HepG2 (cell line): ENCODE measurements around the gene LSM12. TPM values are rescaled to one million over a fixed set of nuclear protein-coding genes. Genes with fewer than 3 reads are reported as not detected.

Source experiments
- ARID4A ChIP-seq: sonication (generic); formaldehyde crosslinking; IDR thresholded peaks from 2 replicates; pipeline ENCODE4 v1.5.0; 2020; ENCODE audit warnings: mild to moderate bottlenecking, missing genetic modification reagents, borderline replicate concordance
- ATAD3A ChIP-seq: sonication (generic); formaldehyde crosslinking; IDR thresholded peaks from 2 replicates; pipeline ENCODE4 v1.4.0; 2020; ENCODE audit warnings: missing genetic modification reagents
- CBFB ChIP-seq: sonication (generic); formaldehyde crosslinking; IDR thresholded peaks from 2 replicates; pipeline ENCODE4 v1.4.0; 2020; ENCODE audit warnings: missing genetic modification reagents
- FOXA1 ChIP-seq, 2 experiments: fragments of 450-650 bp in 1 of 2; sonication (generic) in 1 of 2; formaldehyde crosslinking in 1 of 2; IDR thresholded peaks; 2 replicates each; pipeline versions ENCODE4 v1.4.0 to v1.6.1; 2016 to 2020; ENCODE audit warnings: missing genetic modification reagents in 1 of 2
- GATAD1 ChIP-seq: IDR thresholded peaks from 2 replicates; pipeline ENCODE4 v1.6.1; 2016; ENCODE audit warnings: missing genetic modification reagents, missing compliant biosample characterization
- HDAC2 ChIP-seq: sonication (generic); formaldehyde crosslinking; IDR thresholded peaks from 2 replicates; pipeline ENCODE4 v1.4.0; 2020; ENCODE audit warnings: missing genetic modification reagents
- HNRNPLL ChIP-seq: fragments of 200-400 bp; formaldehyde crosslinking; IDR thresholded peaks from 2 replicates; pipeline ENCODE4 v1.6.1; 2017; ENCODE audit warnings: mild to moderate bottlenecking, low read depth, low read length; ENCODE audit not compliant: poor library complexity, severe bottlenecking
- KDM6A ChIP-seq: IDR thresholded peaks from 2 replicates; pipeline ENCODE4 v1.6.1; 2016; ENCODE audit warnings: low read depth
- MTA1 ChIP-seq: sonication (generic); formaldehyde crosslinking; IDR thresholded peaks from 2 replicates; pipeline ENCODE4 v1.4.0; 2020; ENCODE audit warnings: missing genetic modification reagents, mild to moderate bottlenecking, borderline replicate concordance
- NBN ChIP-seq: fragments of 450-650 bp; conservative IDR thresholded peaks from 2 replicates; pipeline ENCODE4 v1.6.1; 2017
- NONO ChIP-seq, 2 experiments: fragments of 450-650 bp in 1 of 2; sonication (generic) in 1 of 2; formaldehyde crosslinking in 1 of 2; IDR thresholded peaks in 1 of 2; conservative IDR thresholded peaks in 1 of 2; 2 replicates each; pipeline versions ENCODE4 v1.6.1 to v1.8.0; 2017 to 2022; ENCODE audit warnings: mild to moderate bottlenecking in 1 of 2, missing genetic modification reagents in 1 of 2, moderate library complexity in 1 of 2
- NR2F6 ChIP-seq, 2 experiments: IDR thresholded peaks; 2 replicates each; pipeline ENCODE4 v1.6.1; 2016; ENCODE audit warnings: antibody characterized with exemption in 1 of 2, mild to moderate bottlenecking in 1 of 2
- SOX13 ChIP-seq, 3 experiments: fragments of 450-650 bp in 1 of 3; sonication (generic) in 1 of 3; formaldehyde crosslinking in 1 of 3; IDR thresholded peaks in 2 of 3; conservative IDR thresholded peaks in 1 of 3; 2 replicates each; pipeline versions ENCODE4 v1.5.0 to v1.6.1; 2016 to 2020; ENCODE audit warnings: antibody characterized with exemption in 1 of 3, mild to moderate bottlenecking in 1 of 3, missing compliant biosample characterization in 1 of 3, missing genetic modification reagents in 1 of 3, moderate library complexity in 1 of 3
- SOX6 ChIP-seq, 2 experiments: fragments of 450-650 bp in 1 of 2; sonication (generic) in 1 of 2; formaldehyde crosslinking in 1 of 2; IDR thresholded peaks; 2 replicates each; pipeline versions ENCODE4 v1.4.0 to v1.6.1; 2017 to 2020; ENCODE audit warnings: antibody characterized with exemption in 1 of 2, mild to moderate bottlenecking in 1 of 2, missing genetic modification reagents in 1 of 2
- TGIF2 ChIP-seq: IDR thresholded peaks from 2 replicates; pipeline ENCODE4 v1.6.1; 2016; ENCODE audit warnings: control low read depth, missing compliant biosample characterization
- XRCC5 ChIP-seq: fragments of 200-400 bp; formaldehyde crosslinking; optimal IDR thresholded peaks from 2 replicates; pipeline ENCODE3; 2017; ENCODE audit warnings: mild to moderate bottlenecking, low read length
- ZFY ChIP-seq: sonication (generic); formaldehyde crosslinking; IDR thresholded peaks from 2 replicates; pipeline ENCODE4 v1.4.0; 2020; ENCODE audit warnings: missing genetic modification reagents
- ZNF260 ChIP-seq: sonication (generic); formaldehyde crosslinking; IDR thresholded peaks from 2 replicates; pipeline ENCODE4 v1.4.0; 2020; ENCODE audit warnings: missing genetic modification reagents, low read depth, mild to moderate bottlenecking, borderline replicate concordance
- ZNF431 ChIP-seq: sonication (generic); formaldehyde crosslinking; IDR thresholded peaks from 2 replicates; pipeline ENCODE4 v1.9.0; 2022; ENCODE audit warnings: missing genetic modification reagents, low read depth, mild to moderate bottlenecking, borderline replicate concordance
- ZNF543 ChIP-seq: sonication (generic); formaldehyde crosslinking; IDR thresholded peaks from 2 replicates; pipeline ENCODE4 v1.4.0; 2020; ENCODE audit warnings: mild to moderate bottlenecking, missing genetic modification reagents
- ZNF563 ChIP-seq: sonication (generic); formaldehyde crosslinking; IDR thresholded peaks from 2 replicates; pipeline ENCODE4 v1.8.0; 2022; ENCODE audit warnings: mild to moderate bottlenecking, moderate library complexity, missing genetic modification reagents
- ZNF589 ChIP-seq: sonication (generic); formaldehyde crosslinking; conservative IDR thresholded peaks from 2 replicates; pipeline ENCODE4 v1.8.0; 2022; ENCODE audit warnings: mild to moderate bottlenecking, moderate library complexity, missing genetic modification reagents
- ZNF674 ChIP-seq: sonication (generic); formaldehyde crosslinking; IDR thresholded peaks from 2 replicates; pipeline ENCODE4 v1.5.0; 2020; ENCODE audit warnings: low read depth, mild to moderate bottlenecking, missing genetic modification reagents
- ZSCAN12 ChIP-seq: sonication (generic); formaldehyde crosslinking; IDR thresholded peaks from 2 replicates; pipeline ENCODE4 v1.9.0; 2021; ENCODE audit warnings: mild to moderate bottlenecking, missing genetic modification reagents
- ZSCAN25 ChIP-seq: sonication (generic); formaldehyde crosslinking; IDR thresholded peaks from 2 replicates; pipeline ENCODE4 v1.8.0; 2022; ENCODE audit warnings: mild to moderate bottlenecking, missing genetic modification reagents
- polyA plus RNA-seq, 8 experiments: library from polyadenylated mRNA; depleted of rRNA in 3 of 8; stranded (reverse) in 7 of 8; unstranded in 1 of 8; fragments of >200 nt; fragmentation: Illumina TruSeq in 4 of 8; extraction: Trizol in 4 of 8; gene quantifications; 2 replicates each; pipeline versions ENCODE4 v1.2.1 to v1.2.3, GENCODE V29; 2011 to 2016; ENCODE audit warnings: low read depth in 4 of 8, missing spikeins in 1 of 8, mixed read lengths in 1 of 8; ENCODE audit not compliant: insufficient read depth in 1 of 8
- total RNA-seq, 5 experiments: library from RNA; depleted of rRNA; stranded (reverse); fragments of >200 nt; fragmentation: Illumina TruSeq; extraction: Trizol; gene quantifications; 2 replicates each; pipeline ENCODE4 v1.2.3, GENCODE V29; 2016; ENCODE audit warnings: low read depth in 1 of 5
- TF ChIP-seq, protein P1 (sequence below): IDR thresholded peaks from 2 replicates; pipeline ENCODE4 v1.6.1; 2016; ENCODE audit warnings: mild to moderate bottlenecking, missing biosample characterization, missing genetic modification reagents

Gene LSM12
- total and polyA plus RNA-seq, 2 of the 13 experiments (the other 11 are each of a cell fraction or from before 2014, with no cell fraction given): 52.8 to 55.7 TPM

DNA sequence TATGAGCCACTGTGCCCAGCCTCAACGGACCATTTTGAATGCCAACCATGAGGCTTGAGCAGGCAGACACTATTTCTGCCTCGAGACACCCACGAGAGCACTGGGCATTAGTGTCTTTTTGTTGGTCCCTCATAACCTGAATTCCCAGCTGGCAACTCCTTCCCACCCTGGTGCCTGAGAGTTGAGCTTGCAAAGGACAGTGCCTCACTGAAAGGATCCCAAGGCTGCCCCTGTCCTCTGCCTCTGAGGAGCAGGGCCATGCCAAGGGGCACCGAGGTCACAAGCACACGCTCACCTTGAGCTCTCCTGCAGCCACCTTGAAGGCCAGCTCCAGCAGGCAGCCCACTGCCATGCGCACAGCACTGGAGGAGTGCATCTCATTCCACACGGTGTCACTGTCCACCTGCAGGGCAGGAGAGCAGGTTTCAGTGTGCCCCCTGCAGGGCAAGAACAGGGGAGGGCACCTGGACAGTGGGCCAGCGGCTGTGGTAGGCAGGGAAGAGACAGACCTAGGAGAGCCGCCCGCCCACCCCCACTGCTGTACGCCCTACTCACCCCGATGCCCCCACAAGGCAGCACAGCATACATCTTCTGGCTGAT, 16.9 kb upstream of the LSM12 start (continued):
- TF ChIP-seq ZSCAN12 (CRISPR knock-in tag): no peak
- TF ChIP-seq TGIF2 (CRISPR knock-in tag): 0 out of 2 replicates have a peak, but pooled peaks have one; percentile 41
- TF ChIP-seq ZNF589: peak; percentile 57; the same call in 1 of the 2 replicates
- TF ChIP-seq SOX13 (IDR thresholded peaks at IDR 0.05): no peak
- 0 out of 4 replicates have a peak, but pooled peaks of 1 of the 2 experiments have one; percentile 24 for TF ChIP-seq SOX13 (CRISPR knock-in tag; conservative IDR thresholded peaks at IDR 0.05 in 1 of 2, IDR thresholded peaks at IDR 0.05 in 1 of 2)
- TF ChIP-seq MTA1 (CRISPR knock-in tag): peak; percentile 61; the same call in 1 of the 2 replicates
- TF ChIP-seq ZNF674: no peak
- peak; percentile 29; the same call in 1 of the 2 replicates for TF ChIP-seq ZNF543 (CRISPR knock-in tag)
- no peak for TF ChIP-seq NR2F6 (IDR thresholded peaks at IDR 0.05)
- TF ChIP-seq NR2F6 (CRISPR knock-in tag; IDR thresholded peaks at IDR 0.05): peak; percentile 65; the same call in 1 of the 2 replicates
- TF ChIP-seq ATAD3A (CRISPR knock-in tag): 0 out of 2 replicates have a peak, but pooled peaks have one; percentile 62
- TF ChIP-seq ARID4A (CRISPR knock-in tag): peak; percentile 40
- peak; percentile 83 for TF ChIP-seq XRCC5
- TF ChIP-seq FOXA1 (IDR thresholded peaks at IDR 0.05): no peak
- TF ChIP-seq FOXA1 (CRISPR knock-in tag; IDR thresholded peaks at IDR 0.05): peak; percentile 62
- peak; percentile 85 for TF ChIP-seq ZSCAN25 (CRISPR knock-in tag)
- TF ChIP-seq GATAD1 (CRISPR knock-in tag): peak; percentile 55; the same call in 1 of the 2 replicates
- TF ChIP-seq ZFY (CRISPR knock-in tag): peak; percentile 31; the same call in 1 of the 2 replicates
- TF ChIP-seq ZNF431 (CRISPR knock-in tag): no peak
- no peak for TF ChIP-seq SOX6 (IDR thresholded peaks at IDR 0.05)
- TF ChIP-seq SOX6 (CRISPR knock-in tag; IDR thresholded peaks at IDR 0.05): peak; percentile 46; the same call in 1 of the 2 replicates
- TF ChIP-seq, protein P1, sequence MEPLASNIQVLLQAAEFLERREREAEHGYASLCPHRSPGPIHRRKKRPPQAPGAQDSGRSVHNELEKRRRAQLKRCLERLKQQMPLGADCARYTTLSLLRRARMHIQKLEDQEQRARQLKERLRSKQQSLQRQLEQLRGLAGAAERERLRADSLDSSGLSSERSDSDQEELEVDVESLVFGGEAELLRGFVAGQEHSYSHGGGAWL (CRISPR knock-in tag): no peak
- TF ChIP-seq NONO (IDR thresholded peaks at IDR 0.05): no peak
- TF ChIP-seq NONO (CRISPR knock-in tag; conservative IDR thresholded peaks at IDR 0.05): peak; percentile 81
- TF ChIP-seq ZNF563 (CRISPR knock-in tag): no peak
- TF ChIP-seq KDM6A (CRISPR knock-in tag): no peak
- no peak for TF ChIP-seq NBN
- peak; percentile 68; the same call in 1 of the 2 replicates for TF ChIP-seq HDAC2
- peak; percentile 30 for TF ChIP-seq HNRNPLL
- TF ChIP-seq CBFB (CRISPR knock-in tag): 0 out of 2 replicates have a peak, but pooled peaks have one; percentile 51
- TF ChIP-seq ZNF260 (CRISPR knock-in tag): no peak
